Temporal lobe (tissue), 1 donor: Measurements from ENCODE around the gene RBP2. TPM values are rescaled to one million over a fixed set of nuclear protein-coding genes. Genes with fewer than 3 reads are reported as not detected.

Experiments used
- total RNA-seq: library from RNA; depleted of rRNA; stranded (reverse); fragments of >200 nt; gene quantifications from one replicate; pipeline ENCODE4 v1.2.3, GENCODE V29; 2014

The RBP2 gene
- total RNA-seq, 1 donor from 2014 or later = not detected

Other genes with a start within 250 kb of the RBP2 start
- 47.2 TPM for gene MRPS22, start 132.5 kb downstream of the RBP2 start, total RNA-seq
- 70.1 TPM for gene COPB2, start 86.9 kb downstream of the RBP2 start, total RNA-seq
- 35.7 TPM for gene RBP1, start 63.2 kb upstream of the RBP2 start, total RNA-seq
- 7.4 TPM for gene NMNAT3, start 201.5 kb upstream of the RBP2 start, total RNA-seq